HG03159 (cell line): Measurements from ENCODE around the gene DLG4.

ENCODE experiments used
- ATAC-seq: cut with Tn5 transposase; IDR thresholded peaks from one replicate; pipeline ENCODE4 v1.9.1; 2021; ENCODE audit warnings: mild to moderate bottlenecking, moderate library complexity; ENCODE audit not compliant: unreplicated experiment

The DLG4 gene

GRCh38 chr17:7215652-7216180 is 3.9 kb downstream of the DLG4 start:
- ATAC-seq = no peak

- ATAC-seq = no peak
Measured at GRCh38 chr17:7215136-7215638, 4.4 kb downstream of the DLG4 start.

GRCh38 chr17:7214300-7215135 is 5.1 kb downstream of the DLG4 start:
- ATAC-seq = peak; percentile 81

GRCh38 chr17:7213895-7214299 is 5.7 kb downstream of the DLG4 start:
- no peak for ATAC-seq

GRCh38 chr17:7211491-7212273 is 8.0 kb downstream of the DLG4 start:
- ATAC-seq = no peak

GRCh38 chr17:7208754-7209460 is 10.7 kb downstream of the DLG4 start:
- no peak for ATAC-seq

- ATAC-seq = no peak
Measured at GRCh38 chr17:7208027-7208571, 11.5 kb downstream of the DLG4 start.

- no peak for ATAC-seq
Measured at GRCh38 chr17:7207120-7208001, 12.3 kb downstream of the DLG4 start.

GRCh38 chr17:7205561-7205960 is 14.1 kb downstream of the DLG4 start:
- no peak for ATAC-seq

GRCh38 chr17:7204828-7205461 is 14.7 kb downstream of the DLG4 start:
- peak; percentile 72 for ATAC-seq

- no peak for ATAC-seq
Measured at GRCh38 chr17:7204336-7204735, 15.3 kb downstream of the DLG4 start.

GRCh38 chr17:7203391-7203790 is 16.2 kb downstream of the DLG4 start:
- no peak for ATAC-seq

GRCh38 chr17:7196651-7197401 is 22.8 kb downstream of the DLG4 start:
- no peak for ATAC-seq

GRCh38 chr17:7195971-7196370 is 23.7 kb downstream of the DLG4 start:
- no peak for ATAC-seq

- ATAC-seq = no peak
Measured at GRCh38 chr17:7192271-7192937, 27.2 kb downstream of the DLG4 start.

- ATAC-seq = no peak
Measured at GRCh38 chr17:7191571-7192270, 27.9 kb downstream of the DLG4 start.

GRCh38 chr17:7191069-7191468 is 28.6 kb downstream of the DLG4 start:
- ATAC-seq = no peak
